HEK293T (cell line): ENCODE measurements around the gene MYG1.
"Not testable (repeated sequence)": the region's sequence is repeated elsewhere in the genome, so short reads cannot be mapped to it uniquely, and the experiment has no call there.

ENCODE experiments used
- CTCF ChIA-PET: fragments of 350-600 bp; formaldehyde crosslinking; extraction: SDS; loops from one replicate; lab custom pipeline; 2021; ENCODE audit warnings: antibody characterized with exemption, inconsistent platforms; lab: Yijun Ruan, JAX
- POLR2A ChIA-PET: fragments of 350-600 bp; formaldehyde crosslinking; extraction: SDS; loops from one replicate; lab custom pipeline; 2020; ENCODE audit warnings: antibody characterized with exemption, inconsistent platforms; lab: Yijun Ruan, JAX
- DNase-seq: peaks from one replicate; pipeline ENCODE4 v3.0.0; 2012; ENCODE audit warnings: mixed read lengths; ENCODE audit errors: extremely low spot score
- ARNT ChIP-seq: fragments of 450-650 bp; IDR thresholded peaks from 2 replicates; pipeline ENCODE4 v1.6.1; 2017; ENCODE audit warnings: mild to moderate bottlenecking
- BHLHE40 ChIP-seq: fragments of 450-650 bp; IDR thresholded peaks from 2 replicates; pipeline ENCODE4 v1.6.1; 2016; ENCODE audit warnings: mild to moderate bottlenecking, moderate library complexity, borderline replicate concordance
- CTBP1 ChIP-seq: fragments of 450-650 bp; IDR thresholded peaks from 2 replicates; pipeline ENCODE4 v1.6.1; 2016; ENCODE audit warnings: borderline replicate concordance
- ELF4 ChIP-seq: fragments of 450-650 bp; IDR thresholded peaks from 2 replicates; pipeline ENCODE4 v1.6.1; 2017; ENCODE audit warnings: antibody characterized with exemption
- FOXA1 ChIP-seq: fragments of 450-650 bp; IDR thresholded peaks from 2 replicates; pipeline ENCODE4 v1.6.1; 2016; ENCODE audit warnings: mild to moderate bottlenecking
- FOXK2 ChIP-seq: fragments of 450-650 bp; IDR thresholded peaks from 2 replicates; pipeline ENCODE4 v1.6.1; 2016; ENCODE audit warnings: mild to moderate bottlenecking
- FOXM1 ChIP-seq: fragments of 450-650 bp; IDR thresholded peaks from 2 replicates; pipeline ENCODE4 v1.6.1; 2017; ENCODE audit warnings: mild to moderate bottlenecking, borderline replicate concordance
- HDGF ChIP-seq: fragments of 450-650 bp; IDR thresholded peaks from 2 replicates; pipeline ENCODE4 v1.6.1; 2017; ENCODE audit warnings: antibody characterized with exemption, borderline replicate concordance
- L3MBTL2 ChIP-seq: fragments of 450-650 bp; conservative IDR thresholded peaks from 2 replicates; pipeline ENCODE4 v1.6.1; 2016; ENCODE audit warnings: mild to moderate bottlenecking
- LEF1 ChIP-seq: fragments of 450-650 bp; IDR thresholded peaks from 2 replicates; pipeline ENCODE4 v1.6.1; 2017; ENCODE audit warnings: mild to moderate bottlenecking, borderline replicate concordance
- NFRKB ChIP-seq: fragments of 450-650 bp; IDR thresholded peaks from 2 replicates; pipeline ENCODE4 v1.6.1; 2016; ENCODE audit warnings: mild to moderate bottlenecking, moderate library complexity
- SP1 ChIP-seq: fragments of 450-650 bp; IDR thresholded peaks from 2 replicates; pipeline ENCODE4 v1.6.1; 2017
- SUZ12 ChIP-seq: fragments of 450-650 bp; IDR thresholded peaks from 2 replicates; pipeline ENCODE4 v1.6.1; 2016; ENCODE audit warnings: mild to moderate bottlenecking
- TARDBP ChIP-seq: fragments of 450-650 bp; IDR thresholded peaks from 2 replicates; pipeline ENCODE4 v1.6.1; 2016
- ZNF384 ChIP-seq: fragments of 450-650 bp; IDR thresholded peaks from 2 replicates; pipeline ENCODE4 v1.6.1; 2016
- TF ChIP-seq, protein P1 (sequence below): fragments of 450-650 bp; IDR thresholded peaks from 2 replicates; pipeline ENCODE4 v1.6.1; 2016

Gene MYG1

DNA sequence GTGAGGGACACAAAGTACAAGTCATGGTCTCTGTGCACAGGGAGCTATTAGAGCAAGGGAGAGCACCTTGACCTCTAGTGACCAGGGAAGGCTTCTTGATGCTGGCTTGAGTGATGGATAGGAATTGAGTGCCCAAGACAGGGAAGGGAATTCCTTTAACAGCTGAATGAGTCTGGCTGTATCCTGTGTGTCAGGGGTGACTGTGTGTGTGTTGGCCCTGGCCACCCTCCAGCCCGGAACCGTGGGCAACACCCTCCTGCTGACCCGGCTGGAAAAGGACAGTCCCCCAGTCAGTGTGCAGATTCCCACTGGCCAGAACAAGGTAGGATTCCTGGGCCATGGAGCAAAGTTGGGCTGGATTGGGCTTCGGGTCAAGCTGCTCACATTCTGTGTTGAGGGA, 9.6 kb upstream of the MYG1 start:
- CTCF ChIA-PET, result interaction anchor here (0.6 kb wide), 2 partner anchors 48 to 155 kb away, joined by 3 read pairs; a partner anchor contains a TSS
- POLR2A ChIA-PET, result interaction anchor here (1.2 kb wide), 1 partner anchor 31 kb away, joined by 7 read pairs; the partner anchor contains the start of gene AAAS
- DNase-seq, result no peak
- TF ChIP-seq L3MBTL2 (no peak), SUZ12 (no peak), CTBP1 (no peak), TARDBP (no peak), ELF4 (no peak), SP1 (no peak)
- TF ChIP-seq, protein P1, sequence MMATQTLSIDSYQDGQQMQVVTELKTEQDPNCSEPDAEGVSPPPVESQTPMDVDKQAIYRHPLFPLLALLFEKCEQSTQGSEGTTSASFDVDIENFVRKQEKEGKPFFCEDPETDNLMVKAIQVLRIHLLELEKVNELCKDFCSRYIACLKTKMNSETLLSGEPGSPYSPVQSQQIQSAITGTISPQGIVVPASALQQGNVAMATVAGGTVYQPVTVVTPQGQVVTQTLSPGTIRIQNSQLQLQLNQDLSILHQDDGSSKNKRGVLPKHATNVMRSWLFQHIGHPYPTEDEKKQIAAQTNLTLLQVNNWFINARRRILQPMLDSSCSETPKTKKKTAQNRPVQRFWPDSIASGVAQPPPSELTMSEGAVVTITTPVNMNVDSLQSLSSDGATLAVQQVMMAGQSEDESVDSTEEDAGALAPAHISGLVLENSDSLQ, result no peak

DNA sequence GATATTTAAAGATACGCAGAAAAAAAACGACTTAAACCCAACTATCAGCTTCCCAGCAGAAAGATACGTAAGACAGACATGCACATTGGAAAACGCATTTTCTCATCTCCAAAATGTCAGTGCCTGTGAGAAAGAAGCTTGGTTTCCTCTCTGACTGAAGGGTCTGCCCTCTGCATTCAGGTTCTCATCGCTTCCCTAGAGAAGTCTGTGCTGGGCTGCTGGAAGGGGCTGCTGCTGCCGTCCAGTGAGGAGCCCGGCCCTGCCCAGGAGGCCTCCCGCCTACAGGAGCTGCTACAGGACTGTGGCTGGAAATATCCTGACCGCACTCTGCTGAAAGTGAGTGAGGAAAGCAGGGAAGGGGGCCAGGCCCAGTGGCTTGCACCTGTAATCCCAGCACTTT, 8.8 kb upstream of the MYG1 start:
- no peak for DNase-seq
- ChIA-PET CTCF (interaction anchor here (0.6 kb wide), 1 partner anchor 49 kb away, joined by 3 read pairs; a partner anchor contains a TSS), POLR2A (interaction anchor here (1.2 kb wide), 1 partner anchor 31 kb away, joined by 7 read pairs; the partner anchor contains the start of gene AAAS)
- TF ChIP-seq NFRKB, result no peak
- TF ChIP-seq FOXK2, result no peak
- TF ChIP-seq SUZ12, result no peak
- no peak for TF ChIP-seq FOXM1
- no peak for TF ChIP-seq LEF1
- TF ChIP-seq HDGF, result no peak
- no peak for TF ChIP-seq ARNT
- TF ChIP-seq CTBP1, result no peak
- TF ChIP-seq ELF4, result no peak
- no peak for TF ChIP-seq FOXA1
- TF ChIP-seq SP1, result no peak
- no peak for TF ChIP-seq ZNF384
- no peak for TF ChIP-seq BHLHE40

DNA sequence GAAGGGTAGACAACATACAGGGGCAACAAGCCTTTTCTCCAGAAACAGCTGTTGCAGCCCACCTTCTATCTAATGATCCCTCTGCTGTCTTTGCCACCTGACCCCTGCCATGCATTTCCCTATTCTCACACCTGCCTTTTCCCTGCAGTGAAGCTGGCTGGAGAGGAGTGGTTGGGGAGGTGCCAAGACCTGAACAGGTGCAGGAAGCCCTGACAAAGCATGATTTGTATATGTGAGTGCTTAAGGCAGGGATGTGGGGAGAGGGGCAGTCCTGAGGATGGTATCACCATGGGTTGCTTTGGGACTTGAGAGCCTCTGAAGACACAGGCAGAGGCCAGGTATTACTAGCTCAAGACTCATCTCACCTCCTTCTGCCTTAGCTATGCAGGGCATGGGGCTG, 7.1 kb upstream of the MYG1 start:
- ChIA-PET POLR2A (interaction anchor here (0.7 to 0.9 kb wide), 2 partner anchors 23 to 24 kb away, joined by 3 read pairs; partner anchors contain the start of gene ESPL1), CTCF (interaction anchor here (2.1 kb wide), 1 partner anchor 79 kb away, joined by 6 read pairs; no protein-coding TSS in a partner anchor)
- TF ChIP-seq ZNF384 (no peak), L3MBTL2 (no peak), HDGF (no peak), ELF4 (no peak), SUZ12 (no peak), FOXK2 (no peak), BHLHE40 (no peak)
- no peak for DNase-seq

DNA sequence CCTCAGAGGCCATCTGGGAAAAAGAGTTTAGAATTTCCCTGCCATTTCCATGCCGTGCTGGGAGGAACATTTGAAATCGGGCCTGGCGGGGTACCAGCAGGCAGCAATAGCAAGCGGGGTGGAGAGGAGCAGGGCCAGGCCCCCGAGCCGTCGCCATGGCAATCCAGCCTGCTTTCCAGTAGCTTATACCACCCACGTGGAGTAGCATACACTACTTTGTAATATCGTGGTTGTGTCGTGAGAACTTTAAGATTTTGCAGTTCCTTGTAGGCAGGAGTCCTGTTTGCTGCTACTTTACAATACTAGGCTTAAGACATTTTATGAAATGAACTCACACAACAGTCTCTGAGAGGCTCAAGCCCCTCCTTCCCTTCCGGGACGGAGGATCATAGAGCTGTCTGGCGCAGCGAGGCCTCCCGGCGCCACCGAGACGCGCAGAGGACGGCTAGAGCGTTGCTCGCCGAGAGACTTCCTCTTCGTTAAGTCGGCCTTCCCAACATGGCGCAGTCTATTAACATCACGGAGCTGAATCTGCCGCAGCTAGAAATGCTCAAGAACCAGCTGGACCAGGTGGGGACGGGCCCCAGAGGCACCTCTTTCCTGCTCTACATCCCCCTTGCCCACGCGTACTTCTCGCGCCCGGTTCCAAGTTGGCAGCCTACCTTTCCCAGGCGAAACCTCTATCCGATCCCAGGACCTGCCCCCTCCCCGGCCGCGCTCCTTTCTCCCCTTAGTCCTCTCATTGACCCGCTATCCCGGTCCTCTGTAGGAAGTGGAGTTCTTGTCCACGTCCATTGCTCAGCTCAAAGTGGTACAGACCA, 4.2 kb upstream of the MYG1 start, which contains the start of gene PFDN5:
Gene PFDN5, plus strand, starts transcription at position 473 of the 821 bp plus-strand sequence. Its CDS starts 26 bp downstream, at position 499.
- ChIA-PET CTCF (interaction anchor here (0.6 to 2.2 kb wide), 6 partner anchors 26 to 230 kb away, joined by 3 to 7 read pairs (median 4); partner anchors contain the start of gene ESPL1), POLR2A (interaction anchor here (0.8 to 2.8 kb wide), 17 partner anchors 12 to 206 kb away, joined by 3 to 33 read pairs (median 5); partner anchors contain the start of genes AAAS, ESPL1, SP1 and TARBP2)
- peak; percentile 89 for DNase-seq
- 0 out of 2 replicates have a peak, but pooled peaks have one; percentile 51 for TF ChIP-seq NFRKB
- TF ChIP-seq ELF4, result no peak; the same call in 1 of the 2 replicates

DNA sequence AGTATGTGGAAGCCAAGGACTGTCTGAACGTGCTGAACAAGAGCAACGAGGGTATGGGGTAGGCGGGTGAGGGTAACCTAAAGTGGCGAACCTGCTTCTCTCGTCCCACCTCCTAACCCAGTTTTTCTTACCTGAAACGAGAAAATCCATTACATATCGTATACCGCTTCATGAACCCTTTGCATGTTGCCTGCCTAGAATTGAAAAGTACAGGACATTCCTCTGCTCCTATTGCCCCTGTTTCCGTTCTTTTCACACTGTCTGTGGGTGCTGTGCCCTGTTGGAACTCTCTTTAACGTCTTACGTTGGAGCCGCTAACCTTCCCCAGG, 3.6 kb upstream of the MYG1 start:
- CTCF ChIA-PET, result interaction anchor here (0.6 to 2.2 kb wide), 5 partner anchors 28 to 230 kb away, joined by 3 to 7 read pairs (median 4); partner anchors contain the start of gene ESPL1

DNA sequence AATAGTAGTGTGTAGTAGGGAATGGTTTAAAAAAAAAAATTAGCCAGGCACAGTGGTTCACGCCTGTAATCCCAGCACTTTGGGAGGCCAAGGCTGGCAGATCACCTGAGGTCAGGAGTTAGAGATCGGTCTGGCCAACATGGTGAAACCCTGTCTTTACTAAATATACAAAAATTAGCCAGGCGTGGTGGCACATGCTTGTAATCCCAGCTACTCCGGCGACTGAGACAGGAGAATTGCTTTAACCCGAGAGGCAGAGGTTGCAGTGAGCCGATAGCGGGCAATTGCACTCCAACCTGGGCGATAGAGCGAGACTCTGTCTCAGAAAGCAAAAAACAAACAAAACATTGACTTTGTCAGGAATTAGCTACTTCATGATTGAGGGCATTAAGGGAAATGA, 2.4 kb upstream of the MYG1 start:
- CTCF ChIA-PET, DNase-seq: not testable (repeated sequence)
- POLR2A ChIA-PET, result interaction anchor here (1.6 kb wide), 1 partner anchor 24 kb away, joined by 11 read pairs; the partner anchor contains the start of gene AAAS

More for the DNA sequence above, 3.6 kb upstream of the MYG1 start:
- no peak for DNase-seq
- POLR2A ChIA-PET, result interaction anchor here (0.8 to 2.8 kb wide), 16 partner anchors 14 to 205 kb away, joined by 3 to 33 read pairs (median 6); partner anchors contain the start of genes AAAS, ESPL1, SP1 and TARBP2
- TF ChIP-seq ELF4, result no peak
- no peak for TF ChIP-seq HDGF
- TF ChIP-seq TARDBP, result no peak
- TF ChIP-seq FOXA1, result no peak
- no peak for TF ChIP-seq SP1
- TF ChIP-seq ARNT, result no peak
- no peak for TF ChIP-seq ZNF384
- TF ChIP-seq, protein P1, result no peak
- TF ChIP-seq NFRKB, result no peak
- TF ChIP-seq LEF1, result no peak
- TF ChIP-seq BHLHE40, result no peak
- TF ChIP-seq L3MBTL2, result no peak
- no peak for TF ChIP-seq FOXK2
- no peak for TF ChIP-seq FOXM1
- no peak for TF ChIP-seq SUZ12
- TF ChIP-seq CTBP1, result no peak
